ENCODE data around the gene HIP1R. TPM values are rescaled to one million over a fixed set of nuclear protein-coding genes. Genes with fewer than 3 reads are reported as not detected.

Gene HIP1R
- total RNA-seq, 1 experiment from 2014 or later: 234 TPM

DNA sequence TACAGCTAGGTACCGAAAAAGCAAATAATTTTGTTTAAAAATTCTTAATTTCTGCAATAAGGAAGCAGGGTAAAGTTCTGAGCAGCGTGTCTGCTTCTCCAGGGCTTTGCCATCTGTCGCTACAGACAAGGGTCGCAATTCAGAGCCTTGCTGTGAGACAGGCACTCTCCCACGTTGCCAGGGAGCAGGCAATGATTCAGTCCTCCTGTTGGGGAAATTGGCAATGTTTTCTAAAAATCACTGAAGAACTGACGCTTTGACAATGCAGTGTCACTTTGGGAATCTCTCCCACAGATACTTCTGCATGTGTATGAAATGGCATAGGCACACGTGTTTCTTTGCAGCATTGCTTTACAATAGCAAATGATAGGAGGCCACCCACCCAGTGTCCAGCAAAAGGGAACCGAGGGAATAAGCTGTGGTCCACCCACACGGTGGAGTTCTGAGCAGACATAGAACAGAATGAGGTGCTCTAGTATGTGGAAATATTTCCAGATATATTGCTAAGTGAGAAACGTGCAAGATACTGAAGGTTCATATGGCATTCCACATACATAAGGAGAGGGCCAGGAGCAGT lies 16.0 kb upstream of the HIP1R start:
- intact Hi-C loops (cut with micrococcal nuclease; ENCODE audit: unreplicated experiment): no loop called here
- Mint-ChIP-seq H3K4me3 (ENCODE audit: low read depth, unreplicated experiment) (no peak overlapping the region), H3K27ac (ENCODE audit: unreplicated experiment) (no peak overlapping the region), H3K27me3 (ENCODE audit: unreplicated experiment) (no peaks in the 10 kb centered on the region), H3K36me3 (ENCODE audit: insufficient read depth, unreplicated experiment) (peaks cover 24% of the 10 kb centered on the region), H3K4me1 (ENCODE audit: low read depth, unreplicated experiment) (peaks cover 28% of the 10 kb centered on the region), H3K9me3 (ENCODE audit: low read depth, unreplicated experiment) (no peaks in the 10 kb centered on the region)
- DNase-seq: no peak
- no TSS peak for BruUV-seq (replicated peaks)
- CTCF ChIA-PET: interaction anchor here (0.7 kb wide), 1 partner anchor 118 kb away, joined by 3 read pairs; no protein-coding TSS in a partner anchor
- TF ChIP-seq, protein P1, sequence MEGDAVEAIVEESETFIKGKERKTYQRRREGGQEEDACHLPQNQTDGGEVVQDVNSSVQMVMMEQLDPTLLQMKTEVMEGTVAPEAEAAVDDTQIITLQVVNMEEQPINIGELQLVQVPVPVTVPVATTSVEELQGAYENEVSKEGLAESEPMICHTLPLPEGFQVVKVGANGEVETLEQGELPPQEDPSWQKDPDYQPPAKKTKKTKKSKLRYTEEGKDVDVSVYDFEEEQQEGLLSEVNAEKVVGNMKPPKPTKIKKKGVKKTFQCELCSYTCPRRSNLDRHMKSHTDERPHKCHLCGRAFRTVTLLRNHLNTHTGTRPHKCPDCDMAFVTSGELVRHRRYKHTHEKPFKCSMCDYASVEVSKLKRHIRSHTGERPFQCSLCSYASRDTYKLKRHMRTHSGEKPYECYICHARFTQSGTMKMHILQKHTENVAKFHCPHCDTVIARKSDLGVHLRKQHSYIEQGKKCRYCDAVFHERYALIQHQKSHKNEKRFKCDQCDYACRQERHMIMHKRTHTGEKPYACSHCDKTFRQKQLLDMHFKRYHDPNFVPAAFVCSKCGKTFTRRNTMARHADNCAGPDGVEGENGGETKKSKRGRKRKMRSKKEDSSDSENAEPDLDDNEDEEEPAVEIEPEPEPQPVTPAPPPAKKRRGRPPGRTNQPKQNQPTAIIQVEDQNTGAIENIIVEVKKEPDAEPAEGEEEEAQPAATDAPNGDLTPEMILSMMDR (IDR thresholded peaks at IDR 0.05; ENCODE audit: unreplicated experiment): no peak

DNA sequence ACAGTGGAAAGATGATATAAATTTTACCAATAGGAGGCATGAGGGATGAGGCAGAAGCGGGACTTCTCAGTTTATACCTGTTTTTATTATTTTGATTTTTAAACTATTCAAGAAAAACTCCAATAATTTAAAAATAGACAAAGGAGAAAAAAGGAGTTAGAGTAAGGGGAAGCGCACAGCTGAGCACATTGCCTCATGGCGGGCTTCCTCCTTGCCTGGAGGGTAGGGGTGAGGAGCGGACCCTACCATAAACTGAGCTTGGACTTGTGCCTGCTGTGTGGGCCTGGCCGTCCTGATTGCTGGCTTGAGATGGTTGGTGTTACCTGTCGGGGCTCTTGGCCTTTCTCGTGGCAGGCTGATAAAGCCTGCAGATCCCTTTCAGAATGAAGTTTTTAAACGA lies 15.1 kb upstream of the HIP1R start:
- TF ChIP-seq, protein P1 (IDR thresholded peaks at IDR 0.05; ENCODE audit: unreplicated experiment): no peak
- CTCF ChIA-PET: interaction anchor here (0.6 kb wide), 1 partner anchor 48 kb away, joined by 4 read pairs; no protein-coding TSS in a partner anchor
- H3K9me3 Mint-ChIP-seq (ENCODE audit: low read depth, unreplicated experiment): no peaks in the 10 kb centered on the region
- no peaks in the 10 kb centered on the region for H3K27me3 Mint-ChIP-seq (ENCODE audit: unreplicated experiment)
- no peak overlapping the region for H3K4me3 Mint-ChIP-seq (ENCODE audit: low read depth, unreplicated experiment)
- no peak overlapping the region for H3K27ac Mint-ChIP-seq (ENCODE audit: unreplicated experiment)
- no peak for DNase-seq
- peaks cover 28% of the 10 kb centered on the region for H3K4me1 Mint-ChIP-seq (ENCODE audit: low read depth, unreplicated experiment)
- peaks cover 26% of the 10 kb centered on the region for H3K36me3 Mint-ChIP-seq (ENCODE audit: insufficient read depth, unreplicated experiment)
- no TSS peak for BruUV-seq (replicated peaks)
- intact Hi-C loops (cut with micrococcal nuclease; ENCODE audit: unreplicated experiment): no loop called here

DNA sequence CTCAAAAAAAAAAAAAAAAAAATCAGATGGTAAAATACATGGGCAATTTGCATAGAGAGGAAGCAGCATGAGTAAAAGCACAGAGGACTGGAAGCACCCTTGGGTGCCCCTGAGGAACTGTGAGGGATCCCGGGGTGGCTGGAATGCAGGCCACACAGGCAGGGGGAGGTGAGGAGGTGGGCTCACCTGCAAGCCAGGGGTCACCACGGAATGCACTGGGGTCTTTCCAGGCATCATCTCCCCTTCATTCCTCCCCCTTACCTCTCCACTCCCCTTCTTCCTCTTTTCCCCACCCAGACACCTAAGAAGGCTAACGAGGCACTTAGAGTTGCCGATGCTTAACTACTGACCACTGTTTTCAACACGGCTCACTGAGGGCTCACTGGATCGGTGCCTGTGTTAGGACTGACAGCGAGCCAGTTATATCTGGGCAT lies 14.4 kb upstream of the HIP1R start:
- no peaks in the 10 kb centered on the region for H3K9me3 Mint-ChIP-seq (ENCODE audit: low read depth, unreplicated experiment)
- CTCF ChIA-PET: no interaction called here
- TF ChIP-seq, protein P1 (IDR thresholded peaks at IDR 0.05; ENCODE audit: unreplicated experiment): no peak
- H3K27ac Mint-ChIP-seq (ENCODE audit: unreplicated experiment): no peak overlapping the region
- H3K4me1 Mint-ChIP-seq (ENCODE audit: low read depth, unreplicated experiment): peaks cover 28% of the 10 kb centered on the region
- intact Hi-C loops (cut with micrococcal nuclease; ENCODE audit: unreplicated experiment): no loop called here
- no TSS peak for BruUV-seq (replicated peaks)
- no peaks in the 10 kb centered on the region for H3K27me3 Mint-ChIP-seq (ENCODE audit: unreplicated experiment)
- DNase-seq: no peak
- H3K4me3 Mint-ChIP-seq (ENCODE audit: low read depth, unreplicated experiment): no peak overlapping the region
- H3K36me3 Mint-ChIP-seq (ENCODE audit: insufficient read depth, unreplicated experiment): peaks cover 31% of the 10 kb centered on the region

DNA sequence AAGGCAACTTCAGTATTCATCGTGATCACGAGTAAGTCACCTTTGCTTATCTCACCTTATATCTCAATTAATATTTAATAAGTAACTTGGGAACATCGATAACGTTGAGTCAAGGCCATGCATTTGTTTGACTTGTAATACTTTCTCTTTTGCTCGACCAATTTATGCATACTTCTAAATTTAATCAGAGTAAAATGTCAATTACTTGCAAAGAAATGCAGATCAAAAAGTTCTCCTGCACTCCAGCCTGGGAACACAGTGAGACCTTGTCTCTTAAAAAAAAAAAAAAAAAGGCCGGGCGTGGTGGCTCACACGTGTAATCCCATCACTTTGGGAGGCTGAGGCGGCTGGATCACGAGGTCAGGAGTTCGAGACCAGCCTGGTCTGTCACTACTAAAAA lies 11.8 kb upstream of the HIP1R start:
- CTCF ChIA-PET: interaction anchor here (0.6 to 2.5 kb wide), 7 partner anchors 14 to 427 kb away, joined by 3 to 15 read pairs (median 3); partner anchors contain the start of gene PITPNM2
- Mint-ChIP-seq H3K4me1 (ENCODE audit: low read depth, unreplicated experiment) (peaks cover 28% of the 10 kb centered on the region), H3K4me3 (ENCODE audit: low read depth, unreplicated experiment) (peak overlapping the region; percentile 61), H3K9me3 (ENCODE audit: low read depth, unreplicated experiment) (no peaks in the 10 kb centered on the region), H3K27me3 (ENCODE audit: unreplicated experiment) (no peaks in the 10 kb centered on the region), H3K27ac (ENCODE audit: unreplicated experiment) (peak overlapping the region; percentile 95), H3K36me3 (ENCODE audit: insufficient read depth, unreplicated experiment) (peaks cover 36% of the 10 kb centered on the region)
- TF ChIP-seq, protein P1 (IDR thresholded peaks at IDR 0.05; ENCODE audit: unreplicated experiment): no peak
- DNase-seq: peak; percentile 64
- no TSS peak for BruUV-seq (replicated peaks)
- intact Hi-C loops (cut with micrococcal nuclease; ENCODE audit: unreplicated experiment): loop anchor here (2.0 kb wide), 1 partner anchor 13 kb away; no protein-coding TSS in a partner anchor

Measured in Calu3 (cell line).